HG03108 (cell line): Measurements from ENCODE around the gene FKBP1C.
"Not testable (repeated sequence)": the region's sequence is repeated elsewhere in the genome, so short reads cannot be mapped to it uniquely, and the experiment has no call there.

Experiments
- ATAC-seq: cut with Tn5 transposase; IDR thresholded peaks from one replicate; pipeline ENCODE4 v1.9.1; 2021; ENCODE audit warnings: moderate library complexity; ENCODE audit not compliant: unreplicated experiment

FKBP1C gene

DNA sequence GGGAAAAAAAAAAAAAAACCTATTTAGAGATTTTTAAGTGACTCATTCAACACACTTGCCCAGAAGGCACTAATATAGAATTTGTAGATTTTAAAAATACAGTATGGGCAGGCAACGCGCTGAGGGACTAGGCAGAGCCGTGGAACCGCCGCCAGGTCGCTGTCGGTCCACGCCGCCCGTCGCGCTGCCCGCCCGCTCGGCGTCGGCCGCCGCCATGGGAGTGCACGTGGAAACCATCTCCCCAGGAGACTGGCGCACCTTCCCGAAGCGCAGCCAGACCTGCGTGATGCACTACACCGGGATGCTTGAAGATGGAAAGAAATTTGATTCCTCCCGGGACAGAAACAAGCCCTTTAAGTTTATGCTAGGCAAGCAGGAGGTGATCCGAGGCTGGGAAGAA lies at the start of gene FKBP1C:
TSS of gene FKBP1C (plus strand) at position 127 of the 400 bp plus-strand sequence.
- ATAC-seq, result not testable (repeated sequence)

DNA sequence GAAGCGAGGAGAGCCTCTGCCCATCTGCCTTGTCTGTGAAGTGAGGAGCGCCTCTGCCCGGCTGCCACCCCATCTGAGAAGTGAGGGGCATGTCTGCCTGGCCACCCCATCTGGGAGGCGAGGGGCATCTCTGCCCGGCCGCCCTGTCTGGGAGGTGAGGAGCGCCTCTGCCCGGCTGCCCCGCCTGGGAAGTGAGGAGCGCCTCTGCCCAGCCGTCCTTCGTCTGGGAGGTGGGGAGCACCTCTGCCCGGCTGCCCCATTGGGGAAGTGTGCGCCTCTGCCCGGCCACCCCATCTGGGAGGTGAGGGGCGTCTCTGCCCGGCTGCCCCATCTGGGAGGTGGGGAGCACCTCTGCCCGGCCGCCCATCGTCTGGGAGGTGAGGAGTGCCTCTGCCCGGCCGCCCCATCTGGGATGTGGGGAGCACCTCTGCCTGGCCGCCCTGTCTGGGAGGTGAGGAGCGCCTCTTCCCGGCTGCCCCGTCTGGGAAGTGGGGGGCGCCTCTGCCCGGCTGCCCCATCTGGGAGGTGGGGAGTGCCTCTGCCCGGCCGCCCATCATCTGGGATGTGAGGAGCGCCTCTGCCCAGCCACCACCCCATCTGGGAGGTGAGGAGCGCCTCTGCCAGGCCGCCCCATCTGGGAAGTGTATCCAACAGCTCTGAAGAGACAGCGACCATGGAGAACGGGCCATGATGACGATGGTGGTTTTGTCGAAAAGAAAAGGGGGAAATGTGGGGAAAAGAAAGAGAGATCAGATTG lies 47.0 kb upstream of the FKBP1C start:
- ATAC-seq, result not testable (repeated sequence)

- ATAC-seq, result no peak
These were observed 37.1 kb upstream of the FKBP1C start for GRCh38 chr6:63174173-63174572.

DNA sequence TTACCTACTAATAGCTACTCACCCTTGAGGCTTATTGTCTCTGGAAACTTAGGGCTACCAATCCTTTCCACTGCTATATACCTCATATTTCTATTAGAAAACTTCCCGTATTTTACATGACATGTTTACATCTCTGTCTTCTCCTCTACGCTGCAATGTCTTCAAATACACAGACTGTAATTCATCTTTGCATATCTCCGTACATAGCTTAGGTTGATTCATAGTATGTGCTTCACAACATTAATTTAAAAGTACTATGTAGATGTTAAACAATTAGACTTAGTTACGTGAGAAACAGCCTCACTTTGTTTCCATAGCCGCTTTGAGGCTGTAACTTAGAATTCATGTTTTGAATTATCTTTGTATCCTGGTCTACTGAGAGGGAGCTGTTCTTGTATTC lies 35.1 kb upstream of the FKBP1C start:
- no peak for ATAC-seq

DNA sequence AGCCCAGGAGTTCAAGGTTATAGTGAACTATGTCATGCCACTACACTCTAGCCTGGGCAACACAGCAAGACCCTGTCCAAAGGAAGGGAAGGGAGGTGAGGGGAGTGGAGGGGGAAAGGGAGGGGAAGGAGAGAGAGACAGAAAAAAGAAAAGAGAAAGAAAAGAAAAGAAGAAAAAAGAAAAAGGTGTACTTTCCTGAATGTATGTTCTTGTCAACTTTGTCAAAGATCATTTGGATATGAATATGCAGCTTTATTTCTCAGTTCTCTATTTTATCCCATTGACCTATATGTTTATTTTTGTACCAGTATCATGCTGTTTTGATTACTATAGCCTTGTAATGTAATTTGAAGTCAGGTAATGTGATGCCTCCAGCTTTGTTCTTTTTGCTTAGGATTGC lies 30.9 kb upstream of the FKBP1C start:
- ATAC-seq, result no peak

DNA sequence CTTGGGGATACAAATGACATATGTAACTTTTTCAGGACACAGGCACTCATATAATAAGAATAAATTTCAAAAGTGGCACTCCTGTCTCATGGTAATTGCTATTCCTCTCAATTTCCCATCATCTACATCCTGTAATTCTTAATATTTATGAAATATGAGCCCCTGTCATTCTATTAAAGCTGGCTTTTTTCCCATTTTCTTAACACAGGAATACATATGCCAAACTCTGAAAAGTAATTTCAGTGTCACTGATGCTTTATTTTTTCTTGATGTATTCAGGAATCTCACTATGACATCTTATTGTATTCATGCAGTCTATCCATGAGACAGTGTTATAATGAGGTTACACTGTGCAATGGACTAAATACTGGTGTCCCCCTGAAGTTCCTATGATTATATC lies 24.3 kb upstream of the FKBP1C start:
- no peak for ATAC-seq

- no peak for ATAC-seq
These were observed 22.4 kb upstream of the FKBP1C start for GRCh38 chr6:63188828-63189227.

DNA sequence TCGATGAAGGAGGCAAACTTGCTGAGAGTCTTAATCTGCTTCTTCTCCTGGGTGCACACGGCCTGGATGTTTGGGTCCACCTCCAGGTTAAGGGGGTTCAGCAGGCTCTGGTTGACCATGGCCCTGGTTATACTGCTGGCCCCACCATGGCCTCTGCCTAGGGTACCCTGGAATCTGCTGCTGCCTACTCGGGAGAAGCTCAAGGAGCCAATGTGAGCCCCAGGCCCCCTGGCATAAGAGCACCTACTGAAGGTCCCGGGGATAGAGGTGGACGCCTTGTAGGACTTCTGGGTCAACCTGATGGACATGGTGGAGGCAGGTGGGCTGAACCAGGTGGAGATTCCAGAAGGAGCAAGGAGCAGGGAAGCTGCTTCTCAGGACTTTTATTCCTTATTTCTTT lies 17.9 kb upstream of the FKBP1C start:
- no peak for ATAC-seq

- no peak for ATAC-seq
These were observed 13.5 kb upstream of the FKBP1C start for GRCh38 chr6:63197741-63198140.

DNA sequence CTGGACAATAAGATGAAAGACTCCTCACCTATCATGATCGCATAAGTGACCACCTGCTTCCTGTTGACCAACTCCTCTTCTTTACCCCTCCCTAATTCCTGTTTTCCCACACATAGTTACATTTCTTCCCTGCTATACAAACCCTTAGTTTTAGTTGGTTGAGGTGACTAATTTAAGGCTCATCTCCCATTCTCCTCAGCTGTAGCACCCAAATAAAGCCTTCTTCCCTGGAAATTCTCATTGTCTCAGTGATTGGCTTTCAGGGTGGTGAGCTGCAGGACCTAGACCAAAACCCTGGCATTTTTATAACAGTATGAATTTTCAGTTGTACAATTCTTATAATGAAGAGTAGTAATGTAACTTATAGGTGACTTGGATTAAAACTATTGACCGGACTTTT lies 2.1 kb downstream of the FKBP1C start:
- no peak for ATAC-seq

DNA sequence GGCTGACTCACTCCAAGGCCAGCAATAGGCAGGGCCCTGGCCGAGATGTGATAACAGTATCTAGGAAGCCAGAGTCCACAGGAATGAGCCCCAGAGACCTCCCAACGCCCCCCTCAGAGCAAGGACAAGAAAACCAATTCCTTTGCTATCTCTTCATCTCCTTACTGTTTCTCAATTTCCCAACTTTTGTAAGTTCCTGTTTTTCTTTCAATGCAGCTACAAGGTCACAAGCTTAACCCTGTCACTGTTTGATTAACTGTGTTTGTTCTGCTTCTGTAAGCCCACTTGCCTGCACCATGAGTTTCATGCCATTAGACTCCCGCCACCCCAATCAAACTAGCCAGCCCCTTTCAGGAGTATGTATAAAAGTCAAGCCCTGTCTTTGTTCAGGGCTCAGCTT lies 3.5 kb downstream of the FKBP1C start:
- no peak for ATAC-seq

- ATAC-seq, result no peak
These were observed 12.9 kb downstream of the FKBP1C start for GRCh38 chr6:63224179-63224578.

GRCh38 chr6:63225987-63226386 lies 14.7 kb downstream of the FKBP1C start:
- ATAC-seq, result not testable (repeated sequence)

DNA sequence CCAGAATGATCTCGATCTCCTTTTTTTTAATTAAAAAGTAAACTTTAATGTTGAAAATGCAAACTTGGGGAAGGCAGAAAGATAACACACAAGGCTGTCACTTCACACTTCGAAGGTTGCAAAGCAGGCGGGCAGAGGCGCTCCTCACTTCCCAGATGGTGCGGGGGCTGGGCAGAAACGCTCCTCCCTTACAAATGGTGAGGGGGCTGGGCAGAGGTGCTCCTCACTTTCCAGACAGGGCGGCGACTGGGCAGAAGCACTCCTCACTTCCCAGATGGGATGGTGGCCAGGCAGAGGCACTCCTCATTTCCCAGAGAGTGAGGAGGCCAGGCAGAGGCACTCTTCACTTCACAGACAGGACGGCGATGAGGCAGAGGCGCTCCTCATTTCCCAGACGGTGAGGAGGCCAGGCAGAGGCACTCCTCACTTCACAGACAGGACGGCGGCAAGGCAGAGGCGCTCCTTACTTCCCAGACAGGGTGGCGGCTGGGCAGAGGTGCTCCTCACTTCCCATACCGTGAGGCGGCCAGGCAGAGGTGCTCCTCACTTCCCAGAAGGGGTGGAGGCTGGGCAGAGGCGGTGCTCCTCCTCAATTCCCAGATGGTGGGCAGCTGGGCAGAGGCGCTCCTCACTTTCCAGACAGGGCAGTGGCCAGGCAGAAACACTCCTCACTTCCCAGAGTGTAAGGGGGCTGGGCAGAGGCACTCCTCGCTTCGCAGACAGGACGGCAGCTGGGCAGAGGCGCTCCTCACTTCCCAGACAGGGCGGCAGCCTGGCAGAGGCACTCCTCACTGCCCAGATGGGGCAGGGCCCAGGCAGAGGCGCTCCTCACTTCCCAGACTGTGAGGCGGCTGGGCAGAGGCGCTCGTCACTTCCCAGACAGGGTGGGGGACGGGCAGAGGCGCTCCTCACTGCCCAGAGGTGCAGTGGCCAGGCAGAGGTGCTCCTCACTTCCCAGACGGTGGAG lies 16.9 kb downstream of the FKBP1C start:
- ATAC-seq, result not testable (repeated sequence)

DNA sequence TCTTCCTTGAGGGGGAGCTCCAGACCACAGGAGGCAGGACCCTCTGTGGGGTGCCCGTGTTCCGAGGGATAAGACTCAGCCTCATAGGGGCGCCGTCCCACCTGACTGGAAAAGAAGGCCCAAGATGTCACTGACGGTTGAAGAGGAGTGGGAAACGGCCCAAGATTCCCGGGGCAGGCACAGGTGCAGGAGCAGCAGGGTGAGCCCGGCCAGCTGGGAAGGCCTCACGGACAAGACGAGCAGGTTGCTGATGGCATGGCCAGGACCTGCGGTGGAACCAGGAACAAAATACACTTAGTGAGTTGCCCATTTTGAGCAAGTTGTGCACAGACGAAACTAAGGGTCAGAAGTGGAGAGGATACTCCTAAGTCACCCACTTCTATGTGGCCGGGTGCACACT lies 18.8 kb downstream of the FKBP1C start:
- not testable (repeated sequence) for ATAC-seq

DNA sequence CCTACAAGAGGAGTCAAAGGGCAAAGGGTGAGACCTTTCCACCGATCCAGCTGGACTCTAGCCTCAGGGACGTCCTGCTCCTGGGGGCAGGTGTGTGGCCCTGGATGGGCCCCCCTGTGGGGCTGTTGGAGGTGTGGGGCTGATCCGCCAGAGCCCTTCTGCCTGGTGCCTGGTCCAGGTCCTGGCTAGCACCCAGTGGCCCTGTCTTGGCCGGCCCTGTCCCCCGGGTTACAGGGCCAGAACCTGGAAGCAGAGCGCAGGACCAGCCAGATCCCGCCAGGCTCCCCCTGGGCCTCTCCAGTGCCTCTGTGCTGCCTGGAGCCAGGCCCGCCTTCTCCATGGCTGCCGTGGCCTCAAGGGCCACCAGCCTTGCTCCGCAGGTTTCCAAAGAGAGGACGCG lies 19.2 kb downstream of the FKBP1C start:
- ATAC-seq, result not testable (repeated sequence)

DNA sequence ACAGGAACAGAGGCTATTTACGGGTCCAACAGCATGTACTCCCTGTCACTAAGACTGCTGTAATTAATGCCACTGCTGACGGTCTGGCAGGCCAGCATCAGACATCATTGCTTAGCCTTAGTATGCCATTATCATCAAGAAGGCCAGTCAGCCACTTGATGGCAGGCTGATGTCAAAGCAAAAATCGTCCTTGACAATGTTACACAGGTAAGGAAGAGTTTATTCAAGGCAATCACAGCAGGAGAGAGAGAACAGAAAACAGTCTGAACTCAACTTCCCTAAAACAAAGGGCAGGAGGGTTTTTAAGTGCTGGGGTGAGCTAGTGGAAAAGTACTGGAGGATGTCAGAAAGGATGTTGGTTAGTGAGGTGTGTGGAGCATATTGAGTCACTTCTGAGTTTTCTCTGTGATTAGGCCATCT lies 25.1 kb downstream of the FKBP1C start:
- ATAC-seq, result no peak

- no peak for ATAC-seq
These were observed 34.2 kb downstream of the FKBP1C start for GRCh38 chr6:63245420-63245819.

DNA sequence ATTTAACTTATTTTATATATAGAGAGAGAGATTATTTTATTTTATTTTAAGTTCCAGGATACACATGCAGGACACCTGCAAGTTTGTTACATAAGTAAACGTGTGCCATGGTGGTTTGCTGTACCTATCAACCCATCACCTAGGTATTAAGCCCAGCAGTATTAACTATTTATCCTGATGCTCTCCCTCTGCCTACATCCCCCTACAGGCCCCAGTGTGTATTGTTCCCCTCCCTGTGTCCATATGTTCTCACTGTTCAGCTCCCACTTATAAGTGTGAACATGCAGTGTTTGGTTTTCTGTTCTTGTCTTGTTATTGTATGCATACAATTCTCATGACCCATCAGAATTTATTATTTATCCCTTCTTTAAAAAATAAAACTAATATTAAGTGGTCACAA lies 34.6 kb downstream of the FKBP1C start:
- ATAC-seq, result no peak

GRCh38 chr6:63246581-63246980 lies 35.3 kb downstream of the FKBP1C start:
- ATAC-seq, result no peak

GRCh38 chr6:63249875-63250482 lies 38.7 kb downstream of the FKBP1C start:
- ATAC-seq, result no peak
